OCI-LY1 (cell line): Measurements from ENCODE around the gene PLCD1.

Experiments
- CTCF ChIP-seq: fragments of 200-600 bp; sonication (generic), shearing (Covaris generic); IDR thresholded peaks from 2 replicates; pipeline ENCODE4 v1.5.1; 2017; ENCODE audit warnings: mild to moderate bottlenecking, antibody characterized with exemption, low read length, moderate library complexity, mixed read lengths
- EZH2 ChIP-seq: fragments of 200-600 bp; sonication (generic), shearing (Covaris generic); IDR thresholded peaks from 2 replicates; pipeline ENCODE4 v1.8.0; 2017; ENCODE audit warnings: borderline replicate concordance, mixed run types, mild to moderate bottlenecking, antibody characterized with exemption, low read length, moderate library complexity, mixed read lengths

- TF ChIP-seq CTCF (peak; percentile 88), EZH2 (no peak)
Measured at GRCh38 chr3:38004415-38005075, 24.9 kb downstream of the PLCD1 start.
